Trophoblast cell (in vitro differentiated cells and primary cell): ENCODE results near the gene ATF3.

Experiments used
- DNase-seq, 2 donors: peaks; one replicate each; pipeline ENCODE4 v3.0.0-alpha.2; 2016
- H2AFZ ChIP-seq: 2 replicates; pipeline ENCODE4 v1.6.1; 2013; ENCODE audit warnings: low read length, moderate library complexity, mild to moderate bottlenecking; ENCODE audit not compliant: insufficient read depth, poor library complexity
- H2AK5ac ChIP-seq: 2 replicates; pipeline ENCODE4 v1.6.1; 2013; ENCODE audit warnings: mild to moderate bottlenecking, low read length
- H2BK120ac ChIP-seq: 2 replicates; pipeline ENCODE4 v1.6.1; 2013; ENCODE audit warnings: low read length, mild to moderate bottlenecking, moderate library complexity; ENCODE audit not compliant: insufficient read depth, poor library complexity
- H2BK12ac ChIP-seq: 2 replicates; pipeline ENCODE4 v1.6.1; 2013; ENCODE audit warnings: mild to moderate bottlenecking, low read length, moderate library complexity
- H2BK5ac ChIP-seq: 2 replicates; pipeline ENCODE4 v1.6.1; 2013; ENCODE audit warnings: low read length, low read depth, moderate library complexity, mild to moderate bottlenecking; ENCODE audit not compliant: poor library complexity
- H3K14ac ChIP-seq: 2 replicates; pipeline ENCODE4 v1.6.1; 2013; ENCODE audit warnings: mild to moderate bottlenecking, low read length
- H3K18ac ChIP-seq: 2 replicates; pipeline ENCODE4 v1.6.1; 2013; ENCODE audit warnings: mild to moderate bottlenecking, low read length
- H3K23ac ChIP-seq: 2 replicates; pipeline ENCODE4 v1.6.1; 2013; ENCODE audit warnings: low read length
- H3K27ac ChIP-seq: 2 replicates; pipeline ENCODE4 v1.5.1; 2013; ENCODE audit warnings: low read depth, mild to moderate bottlenecking, inconsistent platforms, low read length, moderate library complexity
- H3K27me3 ChIP-seq: 2 replicates; pipeline ENCODE4 v1.6.1; 2013; ENCODE audit warnings: inconsistent platforms, mild to moderate bottlenecking, low read length, moderate library complexity; ENCODE audit not compliant: insufficient read depth
- H3K36me3 ChIP-seq, 2 experiments: 1 replicate in 1 of 2; 2 replicates in 1 of 2; pipeline ENCODE4 v1.6.1; 2013; ENCODE audit warnings: low read length in 2 of 2, mild to moderate bottlenecking in 2 of 2, moderate library complexity in 1 of 2; ENCODE audit not compliant: insufficient read depth in 2 of 2, control insufficient read depth in 1 of 2
- H3K4ac ChIP-seq: 2 replicates; pipeline ENCODE4 v1.6.1; 2013; ENCODE audit warnings: low read depth, mild to moderate bottlenecking, low read length, moderate library complexity
- H3K4me1 ChIP-seq, 2 experiments: 1 replicate in 1 of 2; 2 replicates in 1 of 2; pipeline ENCODE4 v1.6.1; 2013; ENCODE audit warnings: low read length in 2 of 2, mild to moderate bottlenecking in 2 of 2, moderate library complexity in 1 of 2; ENCODE audit not compliant: insufficient read depth in 2 of 2, control insufficient read depth in 1 of 2
- H3K4me2 ChIP-seq: 2 replicates; pipeline ENCODE4 v1.6.1; 2013; ENCODE audit warnings: inconsistent platforms, mild to moderate bottlenecking, low read length, moderate library complexity
- H3K4me3 ChIP-seq: 2 replicates; pipeline ENCODE4 v1.5.1; 2013; ENCODE audit warnings: mild to moderate bottlenecking, low read depth, low read length, inconsistent platforms
- H3K79me1 ChIP-seq: one replicate; pipeline ENCODE4 v1.6.1; 2013; ENCODE audit warnings: low read length
- H3K79me2 ChIP-seq: 2 replicates; pipeline ENCODE4 v1.6.1; 2013; ENCODE audit warnings: low read length, mild to moderate bottlenecking; ENCODE audit not compliant: control insufficient read depth, insufficient read depth, poor library complexity
- H3K9ac ChIP-seq: 2 replicates; pipeline ENCODE4 v1.6.1; 2013; ENCODE audit warnings: mild to moderate bottlenecking, low read length
- H3K9me3 ChIP-seq: 2 replicates; pipeline ENCODE4 v1.6.1; 2013; ENCODE audit warnings: low read depth, mild to moderate bottlenecking, control low read depth, inconsistent platforms, low read length; ENCODE audit not compliant: insufficient read depth
- H4K12ac ChIP-seq: 2 replicates; pipeline ENCODE4 v1.6.1; 2013; ENCODE audit warnings: low read depth, mild to moderate bottlenecking, low read length, moderate library complexity
- H4K8ac ChIP-seq: 2 replicates; pipeline ENCODE4 v1.6.1; 2013; ENCODE audit warnings: low read depth, mild to moderate bottlenecking, low read length, moderate library complexity
- H4K91ac ChIP-seq: one replicate; pipeline ENCODE4 v1.6.1; 2013; ENCODE audit warnings: low read depth, mild to moderate bottlenecking, low read length, moderate library complexity
- WGBS: extraction: QIAGEN DNeasy Blood & Tissue Kit; methylation state at CpG from one replicate; pipeline ENCODE4 v1.1.7; 2013; ENCODE audit warnings: missing lambda C conversion rate; ENCODE audit not compliant: insufficient read length, insufficient coverage; ENCODE audit errors: extremely low coverage; 5-methylcytosine and 5-hydroxymethylcytosine counted together

ATF3 gene

GRCh38 chr1:212611000-212611948 is 2.7 kb downstream of the ATF3 start:
- H3K4me3 ChIP-seq: no peak overlapping the region
- no peak overlapping the region for H3K9ac ChIP-seq
- no peak overlapping the region for H3K14ac ChIP-seq
- H2AK5ac ChIP-seq: no peak overlapping the region
- H3K4me2 ChIP-seq: peak overlapping the region; percentile 82
- no peak overlapping the region for H2AFZ ChIP-seq
- no peaks in the 10 kb centered on the region for H3K9me3 ChIP-seq
- H2BK5ac ChIP-seq: no peak overlapping the region
- peaks cover 29% of the 10 kb centered on the region for H3K79me1 ChIP-seq
- no peak overlapping the region for H3K27ac ChIP-seq
- H2BK120ac ChIP-seq: no peak overlapping the region
- no CpG with 5 or more reads among the region's 2 CpGs for WGBS
- no peak overlapping the region for H4K12ac ChIP-seq
- no peak overlapping the region for H3K23ac ChIP-seq
- peaks cover 21% of the 10 kb centered on the region in 2 experiments for H3K36me3 ChIP-seq
- H3K27me3 ChIP-seq: no peaks in the 10 kb centered on the region
- DNase-seq: peak in 1 of 2 donors; percentile 39
- H3K4ac ChIP-seq: peak overlapping the region; percentile 72
- no peak overlapping the region for H4K8ac ChIP-seq
- H2BK12ac ChIP-seq: no peak overlapping the region
- no peak overlapping the region for H3K18ac ChIP-seq
- H4K91ac ChIP-seq: no peak overlapping the region
- peaks cover 29% of the 10 kb centered on the region for H3K79me2 ChIP-seq
- peaks cover 22 to 37% of the 10 kb centered on the region in 2 experiments for H3K4me1 ChIP-seq

GRCh38 chr1:212612041-212612961 is 3.7 kb downstream of the ATF3 start:
- Histone ChIP-seq H3K4me3 (no peak overlapping the region), H2BK5ac (no peak overlapping the region), H3K27me3 (no peaks in the 10 kb centered on the region), H3K23ac (no peak overlapping the region), H3K36me3 (peaks cover 31% of the 10 kb centered on the region in 2 experiments), H3K79me2 (peaks cover 25% of the 10 kb centered on the region), H3K14ac (no peak overlapping the region), H4K12ac (no peak overlapping the region), H4K8ac (no peak overlapping the region), H3K4me2 (peak overlapping the region; percentile 8), H3K27ac (no peak overlapping the region), H2AK5ac (no peak overlapping the region), H3K4me1 (peaks cover 16 to 30% of the 10 kb centered on the region in 2 experiments), H3K9ac (no peak overlapping the region), H3K9me3 (no peaks in the 10 kb centered on the region), H3K18ac (no peak overlapping the region), H3K79me1 (peaks cover 22% of the 10 kb centered on the region), H3K4ac (peak overlapping the region; percentile 77), H2AFZ (no peak overlapping the region), H2BK120ac (no peak overlapping the region), H4K91ac (no peak overlapping the region), H2BK12ac (no peak overlapping the region)
- peak; percentile 6 to 62 for DNase-seq
- WGBS: no CpG with 5 or more reads among the region's 8 CpGs

- Histone ChIP-seq H3K4me1 (peaks cover 15 to 29% of the 10 kb centered on the region in 2 experiments), H3K9me3 (no peaks in the 10 kb centered on the region), H3K36me3 (peaks cover 42 to 43% of the 10 kb centered on the region in 2 experiments), H4K8ac (peak overlapping the region; percentile 31), H4K91ac (no peak overlapping the region), H2BK120ac (peak overlapping the region; percentile 28), H3K9ac (no peak overlapping the region), H3K79me2 (peaks cover 18% of the 10 kb centered on the region), H2AFZ (no peak overlapping the region), H2BK12ac (no peak overlapping the region), H3K14ac (no peak overlapping the region), H4K12ac (peak overlapping the region; percentile 36), H2AK5ac (no peak overlapping the region), H3K18ac (peak overlapping the region; percentile 7), H3K27ac (no peak overlapping the region), H3K4ac (peak overlapping the region; percentile 2), H3K4me2 (no peak overlapping the region), H3K27me3 (no peaks in the 10 kb centered on the region), H2BK5ac (no peak overlapping the region), H3K79me1 (peaks cover 14% of the 10 kb centered on the region), H3K4me3 (no peak overlapping the region), H3K23ac (no peak overlapping the region)
- no CpG with 5 or more reads among the region's 8 CpGs for WGBS
- DNase-seq: peak; percentile 22 to 53
Observed at GRCh38 chr1:212613440-212614335, 5.1 kb downstream of the ATF3 start.
